Transverse colon (tissue), 4 donors: Measurements from ENCODE around the gene CACNA2D1. TPM values are rescaled to one million over a fixed set of nuclear protein-coding genes. Genes with fewer than 3 reads are reported as not detected.
"Not testable (repeated sequence)": the region's sequence is repeated elsewhere in the genome, so short reads cannot be mapped to it uniquely, and the experiment has no call there.

Experiments
- DNase-seq: peaks from one replicate; pipeline ENCODE4 v3.0.0-alpha.2; 2019
- H3K27ac ChIP-seq, 4 donors: fragments of 200-600 bp; sonication (generic); 2 replicates each; pipeline ENCODE4 v1.5.1; 2016 to 2018; ENCODE audit warnings: inconsistent platforms in 4 of 4
- H3K27me3 ChIP-seq: fragments of 200-600 bp; sonication (generic); 2 replicates; pipeline ENCODE4 v1.5.1; 2017; ENCODE audit warnings: inconsistent platforms
- H3K36me3 ChIP-seq, 4 donors: fragments of 200-600 bp; sonication (generic); 2 replicates each; pipeline ENCODE4 v1.5.1; 2017 to 2019; ENCODE audit warnings: inconsistent platforms in 4 of 4
- H3K4me1 ChIP-seq, 4 donors: fragments of 200-600 bp; sonication (generic); 2 replicates each; pipeline ENCODE4 v1.5.1; 2017 to 2020; ENCODE audit warnings: inconsistent platforms in 4 of 4
- H3K4me3 ChIP-seq, 4 donors: fragments of 200-600 bp; sonication (generic); 1 replicate in 1 of 4; 2 replicates in 3 of 4; pipeline versions ENCODE4 v1.5.1 to v1.6.1; 2017 to 2019; ENCODE audit warnings: inconsistent platforms in 4 of 4
- H3K9me3 ChIP-seq, 2 donors: fragments of 200-600 bp; sonication (generic); 2 replicates each; pipeline ENCODE4 v1.5.1; 2017 to 2019; ENCODE audit warnings: inconsistent platforms in 2 of 2
- CTCF ChIP-seq, 5 experiments: fragments of 200-600 bp in 3 of 5; fragments of 450-650 bp in 2 of 5; sonication (generic) in 3 of 5; IDR thresholded peaks; 1 replicate in 2 of 5; 2 replicates in 3 of 5; pipeline ENCODE4 v1.5.1; 2016 to 2017; ENCODE audit warnings: antibody characterized with exemption in 5 of 5, inconsistent platforms in 3 of 5, mild to moderate bottlenecking in 2 of 5, moderate library complexity in 1 of 5
- EP300 ChIP-seq: sonication (generic); formaldehyde crosslinking; IDR thresholded peaks from one replicate; pipeline ENCODE4 v1.6.1; 2017; ENCODE audit warnings: antibody characterized with exemption, low read depth
- POLR2A ChIP-seq: fragments of 450-650 bp; IDR thresholded peaks from one replicate; pipeline ENCODE4 v1.6.1; 2016; ENCODE audit warnings: antibody characterized with exemption, mild to moderate bottlenecking, moderate library complexity
- POLR2AphosphoS5 ChIP-seq, 3 donors: sonication (generic); formaldehyde crosslinking; IDR thresholded peaks; one replicate each; pipeline ENCODE4 v1.6.1; 2016; ENCODE audit warnings: antibody characterized with exemption in 3 of 3
- WGBS, 2 donors: methylation state at CpG; one replicate each; pipeline ENCODE4 v1.1.5; 2018; ENCODE audit warnings: low coverage in 1 of 2; 5-methylcytosine and 5-hydroxymethylcytosine counted together
- in situ Hi-C, 4 donors: fragments of 200-750 bp; cut with MboI; loops; one replicate each; pipeline versions ENCODE4 v1.15.0 to v1.15.1; 2017; ENCODE audit warnings: low sequenced_read_pairs in 3 of 4, low pct_ligation_motif_present in 1 of 4, low pct_unique_long_range_greater_than_20kb in 1 of 4
- intact Hi-C: fragments of 100-400 bp; cut with DNase I; formaldehyde crosslinking; loops from one replicate; pipeline ENCODE4 v1.15.1; 2023; ENCODE audit warnings: low total_unique reads
- total RNA-seq, 4 donors: library from RNA; depleted of rRNA; stranded (reverse); fragments of >200 nt; gene quantifications; one replicate each; pipeline ENCODE4 v1.1.0, GENCODE V29; 2016

CACNA2D1 gene
- total RNA-seq, 4 donors from 2014 or later: 11.0 to 126 (median 22.9) TPM

GRCh38 chr7:82434275-82435022 is 9.1 kb downstream of the CACNA2D1 start:
- Histone ChIP-seq H3K27me3 (no peaks in the 10 kb centered on the region), H3K27ac (no peak overlapping the region), H3K36me3 (no peaks in the 10 kb centered on the region), H3K4me1 (no peaks in the 10 kb centered on the region), H3K9me3 (no peaks in the 10 kb centered on the region), H3K4me3 (no peak overlapping the region)
- in situ Hi-C loops (no loop called here), intact Hi-C loops (no loop called here)
- WGBS, 2 donors: 67 to 83% methylated on average over 3 to 4 of the region's 4 CpGs
- TF ChIP-seq POLR2A: no peak
- no peak for TF ChIP-seq CTCF (IDR thresholded peaks at IDR 0.05)
- no peak for TF ChIP-seq POLR2AphosphoS5 (IDR thresholded peaks at IDR 0.05)
- no peak for TF ChIP-seq EP300
- DNase-seq: no peak

- no peak overlapping the region for H3K4me3 ChIP-seq
- intact Hi-C loops: no loop called here
- no peaks in the 10 kb centered on the region for H3K4me1 ChIP-seq
- 82 to 86% methylated on average over 1 of the region's 1 CpG for WGBS, 2 donors
- in situ Hi-C loops: no loop called here
- H3K36me3 ChIP-seq: no peaks in the 10 kb centered on the region
- no peaks in the 10 kb centered on the region for H3K27me3 ChIP-seq
- DNase-seq: no peak
- TF ChIP-seq EP300: no peak
- TF ChIP-seq CTCF (IDR thresholded peaks at IDR 0.05): no peak
- no peak for TF ChIP-seq POLR2AphosphoS5 (IDR thresholded peaks at IDR 0.05)
- TF ChIP-seq POLR2A: no peak
- H3K9me3 ChIP-seq: no peaks in the 10 kb centered on the region
- H3K27ac ChIP-seq: no peak overlapping the region
Observed at GRCh38 chr7:82433507-82433906, 10.1 kb downstream of the CACNA2D1 start.

GRCh38 chr7:82432743-82433142 is 10.8 kb downstream of the CACNA2D1 start:
- 90 to 96% methylated on average over 4 to 9 of the region's 9 CpGs for WGBS, 2 donors
- H3K9me3 ChIP-seq, H3K27me3 ChIP-seq, H3K36me3 ChIP-seq, in situ Hi-C loops, H3K4me1 ChIP-seq, H3K4me3 ChIP-seq, intact Hi-C loops, DNase-seq, H3K27ac ChIP-seq: not testable (repeated sequence)

- H3K9me3 ChIP-seq: no peaks in the 10 kb centered on the region
- intact Hi-C loops (no loop called here), in situ Hi-C loops (no loop called here)
- peak overlapping the region; percentile 1 to 38 (median 18) for H3K27ac ChIP-seq
- no peaks in the 10 kb centered on the region for H3K27me3 ChIP-seq
- DNase-seq: no peak
- H3K4me1 ChIP-seq: no peaks in the 10 kb centered on the region
- 58 to 83% methylated on average over 7 to 9 of the region's 9 CpGs for WGBS, 2 donors
- H3K4me3 ChIP-seq: no peak overlapping the region
- TF ChIP-seq EP300 (no peak), CTCF (IDR thresholded peaks at IDR 0.05) (no peak), POLR2A (no peak), POLR2AphosphoS5 (IDR thresholded peaks at IDR 0.05) (no peak)
- H3K36me3 ChIP-seq: no peaks in the 10 kb centered on the region
Observed at GRCh38 chr7:82430500-82431465, 12.8 kb downstream of the CACNA2D1 start.
